ENCODE results near the gene TMEM121.
"Not testable (repeated sequence)": the region's sequence is repeated elsewhere in the genome, so short reads cannot be mapped to it uniquely, and the experiment has no call there.

TMEM121 gene

DNA sequence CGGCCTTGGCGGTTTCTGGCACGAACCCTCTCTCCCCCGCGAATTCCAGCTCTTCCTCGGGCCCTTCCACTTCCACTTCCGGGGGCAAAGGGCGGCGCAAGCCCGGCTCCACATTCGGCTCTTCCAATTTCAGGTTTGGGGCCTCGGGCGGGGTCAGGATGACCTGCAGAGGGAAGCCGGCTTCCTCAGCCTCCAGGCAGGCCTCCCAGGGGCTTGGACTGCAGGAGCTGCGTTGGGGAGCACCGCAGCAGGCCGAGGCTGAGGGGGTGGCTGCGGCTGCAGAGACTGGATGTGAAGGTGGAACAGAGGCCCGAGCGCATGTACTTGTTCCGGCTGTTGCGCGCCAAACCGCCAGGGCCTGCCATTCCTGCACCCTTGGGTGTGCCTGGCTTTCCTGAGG lies 20.7 kb downstream of the TMEM121 start:
- not testable (repeated sequence) for DNase-seq (ENCODE audit: low read depth, low spot score)

DNA sequence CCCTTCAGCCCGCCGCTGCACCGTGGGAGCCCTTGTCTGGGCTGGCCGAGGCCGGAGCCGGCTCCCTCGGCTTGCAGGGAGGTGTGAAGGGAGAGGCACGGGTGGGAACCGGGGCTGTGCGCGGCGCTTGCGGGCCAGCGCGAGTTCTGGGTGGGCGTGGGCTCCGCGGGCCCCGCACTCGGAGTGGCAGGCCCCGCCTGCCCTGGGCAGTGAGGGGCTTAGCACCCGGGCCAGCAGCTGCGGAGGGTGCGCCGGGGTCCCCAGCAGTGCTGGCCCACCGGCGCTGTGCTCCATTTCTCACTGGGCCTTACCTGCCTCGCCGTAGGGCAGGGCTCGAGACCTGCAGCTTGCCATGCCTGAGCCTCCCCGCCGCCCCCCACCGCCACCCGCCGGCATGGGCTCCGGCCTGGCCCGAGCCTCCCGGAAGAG lies 21.4 kb downstream of the TMEM121 start:
- DNase-seq (ENCODE audit: low read depth, low spot score): no peak

DNA sequence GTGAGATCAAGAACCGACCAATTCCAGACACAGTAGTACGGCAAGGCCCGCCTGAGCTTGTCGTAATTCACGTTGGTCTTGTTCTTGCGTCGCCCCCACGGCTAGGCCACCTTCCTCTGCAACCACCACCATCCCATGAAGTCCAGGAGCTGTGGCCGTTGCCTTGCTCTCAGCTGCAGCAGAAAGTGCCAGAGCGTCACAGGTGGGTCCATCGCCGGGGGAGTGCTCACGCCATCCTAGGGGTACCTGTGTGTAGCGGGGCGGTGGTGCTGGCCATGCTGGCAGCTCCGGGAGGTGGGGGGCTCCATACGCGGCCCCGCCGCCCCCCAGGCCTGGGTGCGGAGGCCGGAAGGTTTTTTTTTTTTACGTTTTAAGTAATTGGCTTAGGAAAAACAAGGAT lies 23.1 kb downstream of the TMEM121 start:
- no peak for DNase-seq (ENCODE audit: low read depth, low spot score)

DNA sequence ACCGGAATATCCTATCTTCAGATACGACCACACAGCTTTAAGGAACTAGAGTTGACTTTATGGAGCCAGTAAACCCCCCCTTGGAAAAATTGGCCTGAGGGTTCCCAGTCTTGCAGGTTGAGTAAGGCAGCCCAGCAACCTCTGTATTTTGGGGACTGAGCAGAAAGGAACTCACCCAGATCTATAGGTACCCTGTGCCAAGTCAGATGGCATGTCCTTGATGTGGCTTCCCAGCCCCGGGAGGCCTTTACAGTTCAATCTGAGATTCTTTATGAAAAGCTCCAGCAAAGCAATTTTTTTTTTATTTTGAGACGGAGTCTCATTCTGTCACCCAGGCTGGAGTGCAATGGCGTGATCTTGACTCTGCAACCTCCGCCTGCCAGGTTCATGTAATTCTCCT lies 27.6 kb downstream of the TMEM121 start:
- no peak for DNase-seq (ENCODE audit: low read depth, low spot score)

DNA sequence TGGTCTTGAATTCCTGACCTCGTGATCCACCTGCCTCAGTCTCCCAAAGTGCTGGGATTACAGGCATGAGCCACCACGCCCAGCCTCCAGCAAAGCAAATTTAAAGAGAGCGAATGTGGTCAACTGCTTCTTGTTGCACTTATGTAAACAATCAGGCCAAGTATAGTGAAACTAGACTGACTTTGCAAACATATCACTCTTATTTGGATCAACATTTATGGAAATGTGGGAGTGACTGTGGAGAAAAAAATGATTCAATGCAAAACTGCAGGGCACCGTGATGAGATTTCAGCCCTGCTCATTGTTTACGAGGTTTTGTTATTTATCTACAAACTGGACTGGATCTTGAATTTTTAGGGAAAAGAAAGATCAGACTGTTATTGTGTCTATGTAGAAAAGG lies 28.1 kb downstream of the TMEM121 start:
- no peak for DNase-seq (ENCODE audit: low read depth, low spot score)

DNA sequence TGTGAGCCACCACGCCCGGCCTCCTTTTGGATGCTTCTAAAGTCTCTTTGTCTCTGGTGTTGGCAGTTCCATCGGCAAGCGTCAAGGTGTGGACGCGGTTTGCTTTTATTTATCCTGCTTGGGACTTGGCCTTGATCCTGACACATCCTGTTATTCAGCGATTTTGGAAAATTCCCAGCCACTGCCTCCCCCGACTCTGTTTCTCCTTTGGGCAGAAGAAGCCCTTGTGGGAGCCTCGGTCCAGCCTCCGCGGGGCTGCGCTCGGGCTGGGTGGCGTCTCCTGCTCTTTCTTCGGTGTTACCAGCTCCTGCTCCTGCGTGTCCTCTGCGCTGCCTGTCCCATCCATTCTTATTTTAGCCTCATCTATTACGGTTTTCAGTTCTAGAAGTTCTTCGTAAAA lies 31.3 kb downstream of the TMEM121 start:
- not testable (repeated sequence) for DNase-seq (ENCODE audit: low read depth, low spot score)

DNA sequence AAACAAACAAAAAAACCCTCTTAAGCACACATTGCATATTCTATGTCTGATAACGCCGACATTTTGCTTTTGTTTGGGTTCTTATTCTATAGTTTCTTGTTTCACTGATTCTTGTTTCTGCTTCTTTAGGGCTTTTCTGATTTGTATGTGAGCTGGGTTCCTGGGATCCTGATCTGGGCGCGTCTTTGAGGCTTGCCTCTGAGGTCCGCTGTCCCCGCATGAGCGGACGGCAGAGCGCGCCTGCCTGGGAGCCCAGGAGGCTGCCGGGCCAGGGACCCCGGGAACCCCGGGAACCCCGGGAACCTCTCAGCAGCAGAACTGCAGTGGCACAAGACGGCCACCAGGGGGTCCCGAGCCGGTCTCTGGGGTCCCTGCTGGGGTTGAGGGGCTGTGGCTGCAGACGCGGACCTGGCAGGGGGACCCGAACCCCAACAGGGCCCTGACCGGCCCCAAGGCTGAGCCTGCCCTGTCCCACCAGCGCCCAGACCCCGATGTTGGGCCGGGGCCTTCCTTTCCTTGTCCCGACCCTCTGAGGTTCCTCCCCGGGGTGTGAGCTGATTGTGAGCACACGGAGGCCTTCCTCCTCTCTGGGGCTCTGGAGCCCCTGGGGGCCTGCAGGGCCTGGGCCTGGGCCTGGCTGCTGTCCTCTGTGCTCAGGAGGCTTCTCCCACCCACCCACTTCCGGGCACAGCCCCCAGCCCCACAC lies 32.2 kb downstream of the TMEM121 start:
- DNase-seq (ENCODE audit: low read depth, low spot score): not testable (repeated sequence)

DNA sequence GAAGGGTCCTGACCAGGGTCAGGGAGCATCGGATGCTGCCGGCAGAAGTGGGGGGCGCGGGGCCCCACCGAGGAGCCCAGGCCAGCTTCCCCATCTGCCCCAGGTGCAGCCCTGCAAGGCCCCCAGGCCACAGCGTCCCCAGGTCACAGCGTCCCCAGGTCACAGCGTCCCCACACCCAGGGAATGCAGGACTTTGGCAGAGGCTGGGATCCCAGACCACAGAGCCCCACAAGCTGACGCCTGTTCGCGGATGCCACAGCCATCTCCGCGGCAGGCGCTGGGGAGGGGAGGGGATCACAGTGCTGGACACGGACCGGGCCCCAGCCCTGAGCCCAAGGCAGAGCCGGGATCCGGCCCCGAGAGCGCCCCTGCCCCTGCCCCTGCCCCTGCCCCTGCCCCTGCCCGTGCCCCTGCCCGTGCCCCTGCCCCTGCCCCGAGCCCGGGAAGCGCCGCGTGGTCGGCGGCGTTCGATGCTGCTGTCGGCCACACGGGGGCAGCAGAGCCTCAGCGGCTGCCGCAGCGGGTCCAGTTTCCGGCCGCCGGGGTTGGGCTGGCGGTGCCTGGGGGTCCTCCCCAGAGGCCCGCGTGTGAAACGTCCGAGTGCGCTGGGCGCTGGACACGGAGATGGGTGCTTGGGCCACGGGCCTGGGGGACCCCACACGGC lies 33.1 kb downstream of the TMEM121 start:
- DNase-seq (ENCODE audit: low read depth, low spot score): not testable (repeated sequence)

DNA sequence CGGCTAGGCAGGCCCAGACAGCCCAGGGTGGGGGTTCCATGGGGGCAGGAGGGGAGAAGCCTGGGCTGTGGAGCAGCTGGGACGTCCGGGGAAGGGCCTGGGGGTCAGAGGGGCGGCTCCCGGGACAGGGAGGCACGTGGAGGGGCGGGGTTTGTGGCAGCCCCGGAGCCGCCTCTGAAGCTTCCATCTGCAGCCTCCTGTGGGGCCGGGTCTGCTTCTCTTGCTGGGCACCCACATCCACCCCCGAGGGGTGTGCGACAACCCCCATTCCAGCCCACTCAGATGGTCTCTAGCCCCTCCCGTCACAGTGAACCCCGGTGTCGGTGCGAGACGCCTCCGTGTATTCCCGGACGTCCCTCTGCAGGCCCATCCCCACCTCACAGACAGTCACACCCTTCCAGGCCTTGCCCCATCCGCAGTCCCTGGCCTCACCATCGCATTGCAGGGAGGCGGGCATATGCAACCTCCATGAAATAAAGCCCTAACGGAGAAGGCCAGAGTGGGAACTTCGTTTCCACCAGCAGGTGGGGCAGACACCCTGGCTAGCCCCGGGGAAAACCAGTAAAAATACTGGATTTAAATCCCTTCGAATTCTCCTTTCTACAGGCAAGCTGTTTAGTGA lies 33.8 kb downstream of the TMEM121 start:
- not testable (repeated sequence) for DNase-seq (ENCODE audit: low read depth, low spot score)

DNA sequence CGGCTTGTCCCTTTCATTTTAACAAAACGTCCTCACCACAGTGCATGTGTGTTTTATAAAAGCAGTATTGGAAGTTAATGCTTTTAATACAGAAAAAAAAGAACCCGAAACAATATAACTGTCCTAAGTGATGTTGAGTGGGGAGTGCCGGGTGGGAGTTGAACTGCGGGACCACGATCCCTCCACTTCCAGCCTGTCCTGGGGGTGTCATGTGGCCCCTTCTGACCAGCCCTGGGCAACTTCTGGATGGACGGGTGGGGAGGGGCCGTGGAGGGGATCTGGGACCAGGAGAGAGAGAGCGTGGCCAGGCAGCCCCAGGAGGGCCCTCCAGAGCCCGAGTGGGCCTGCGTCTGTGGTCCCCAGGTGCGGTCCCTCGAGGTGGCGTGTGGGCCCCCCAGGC lies 35.0 kb downstream of the TMEM121 start:
- not testable (repeated sequence) for DNase-seq (ENCODE audit: low read depth, low spot score)

DNA sequence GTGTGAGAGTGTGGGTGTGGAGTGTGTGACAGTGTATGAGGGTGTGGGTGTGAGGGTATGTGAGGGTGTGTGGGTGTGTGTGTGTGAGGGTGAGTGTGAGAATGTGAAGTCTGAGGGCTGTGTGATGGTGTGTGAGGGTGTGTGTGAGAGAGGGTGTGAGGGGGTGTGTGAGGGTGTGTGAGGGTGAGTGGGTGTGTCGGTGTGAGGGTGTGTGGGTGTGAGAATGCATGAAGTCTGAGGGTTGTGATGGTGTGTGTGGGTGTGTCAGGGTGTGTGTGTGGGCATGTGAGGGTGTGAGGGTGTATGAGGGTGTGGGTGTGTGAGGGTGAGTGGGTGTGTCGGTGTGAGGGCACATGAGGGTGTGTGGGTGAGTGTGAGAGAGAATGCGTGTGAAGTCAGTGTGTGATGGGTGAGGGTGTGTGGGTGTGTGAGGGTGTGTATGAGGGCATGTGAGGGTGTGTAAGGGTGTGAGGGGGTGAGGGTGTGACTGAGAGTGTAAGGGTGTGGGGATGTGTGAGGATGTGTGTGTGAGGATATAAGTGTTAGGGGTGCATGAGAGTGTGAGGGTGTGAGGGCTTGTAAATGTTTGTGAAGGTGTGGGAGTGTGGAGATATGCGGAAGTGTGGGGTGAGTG lies 36.4 kb downstream of the TMEM121 start:
- DNase-seq (ENCODE audit: low read depth, low spot score): no peak

DNA sequence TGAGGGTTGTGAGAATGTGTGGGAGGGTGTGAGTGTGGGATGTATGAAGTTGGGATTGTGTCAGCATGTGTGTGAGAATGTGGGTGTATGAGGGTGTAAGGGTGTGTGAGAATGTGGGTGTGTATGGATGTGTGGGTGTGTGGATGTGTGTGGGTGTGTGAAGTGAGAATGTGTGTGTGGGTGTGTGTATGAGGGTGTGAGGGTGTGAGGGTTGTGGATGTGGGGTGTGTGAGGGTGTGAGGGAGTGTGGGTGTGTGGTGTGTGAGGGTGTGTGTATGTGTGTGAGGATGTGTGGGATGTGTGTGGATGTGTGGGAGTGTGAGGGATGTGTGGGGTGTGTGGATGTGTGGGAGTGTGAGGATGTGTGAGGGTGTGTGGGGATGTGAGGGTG lies 37.0 kb downstream of the TMEM121 start:
- no peak for DNase-seq (ENCODE audit: low read depth, low spot score)

DNA sequence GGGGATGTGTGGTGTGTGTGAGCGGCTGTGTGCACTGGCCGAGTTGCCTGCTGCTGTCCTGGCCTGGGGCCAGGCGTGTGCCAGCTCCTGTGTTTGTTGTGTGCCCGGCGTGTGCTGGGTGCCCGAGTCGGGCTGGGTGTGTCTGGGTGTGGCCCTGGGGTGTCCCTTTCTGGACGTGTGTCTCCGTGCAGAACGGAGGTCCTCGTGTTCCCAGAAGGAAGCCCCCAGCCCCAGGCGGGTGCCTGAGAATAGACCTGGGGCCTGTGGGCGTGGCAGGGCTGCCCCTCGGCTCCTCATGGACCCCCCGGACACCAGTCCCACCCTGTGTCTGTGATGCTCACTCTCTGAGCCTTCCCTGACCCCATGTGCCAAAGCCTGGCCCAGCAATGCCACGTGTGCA lies 38.2 kb downstream of the TMEM121 start:
- not testable (repeated sequence) for DNase-seq (ENCODE audit: low read depth, low spot score)

DNA sequence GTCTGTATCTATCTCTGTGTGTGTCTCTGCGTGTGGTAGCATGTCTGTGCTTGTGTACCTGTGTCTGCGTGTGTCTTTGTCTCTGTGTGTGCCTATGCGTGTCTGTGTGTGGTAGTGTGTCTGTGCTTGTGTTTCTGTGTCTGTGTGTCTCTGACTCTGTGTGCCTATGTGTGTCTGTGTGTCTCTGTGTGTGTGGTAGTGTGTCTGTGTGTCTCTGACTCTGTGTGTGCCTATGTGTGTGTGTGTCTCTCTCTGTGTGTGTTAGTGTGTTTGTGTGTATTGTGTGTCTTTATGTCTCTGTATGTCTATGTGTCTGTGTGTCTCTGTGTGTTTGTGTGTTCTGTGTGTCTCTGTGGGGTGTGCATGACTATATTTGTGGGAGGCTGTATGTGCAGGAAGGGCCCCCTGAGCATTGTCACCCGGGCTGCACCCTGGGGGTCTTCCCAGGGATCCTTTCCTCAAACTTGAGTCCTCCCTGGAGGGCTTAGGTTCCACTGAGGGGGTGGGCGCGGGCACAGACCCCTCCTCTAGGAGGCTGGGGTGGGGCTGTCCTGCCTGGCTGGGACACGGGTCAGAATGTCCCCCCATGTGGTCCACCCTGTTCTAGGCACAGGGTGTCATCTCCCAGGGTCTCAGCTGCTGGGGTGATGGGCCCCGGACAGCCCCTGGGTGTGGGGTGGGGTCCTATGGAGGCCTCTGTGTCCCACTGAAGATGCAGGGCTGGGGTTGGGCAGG lies 39.0 kb downstream of the TMEM121 start:
- not testable (repeated sequence) for DNase-seq (ENCODE audit: low read depth, low spot score)

DNA sequence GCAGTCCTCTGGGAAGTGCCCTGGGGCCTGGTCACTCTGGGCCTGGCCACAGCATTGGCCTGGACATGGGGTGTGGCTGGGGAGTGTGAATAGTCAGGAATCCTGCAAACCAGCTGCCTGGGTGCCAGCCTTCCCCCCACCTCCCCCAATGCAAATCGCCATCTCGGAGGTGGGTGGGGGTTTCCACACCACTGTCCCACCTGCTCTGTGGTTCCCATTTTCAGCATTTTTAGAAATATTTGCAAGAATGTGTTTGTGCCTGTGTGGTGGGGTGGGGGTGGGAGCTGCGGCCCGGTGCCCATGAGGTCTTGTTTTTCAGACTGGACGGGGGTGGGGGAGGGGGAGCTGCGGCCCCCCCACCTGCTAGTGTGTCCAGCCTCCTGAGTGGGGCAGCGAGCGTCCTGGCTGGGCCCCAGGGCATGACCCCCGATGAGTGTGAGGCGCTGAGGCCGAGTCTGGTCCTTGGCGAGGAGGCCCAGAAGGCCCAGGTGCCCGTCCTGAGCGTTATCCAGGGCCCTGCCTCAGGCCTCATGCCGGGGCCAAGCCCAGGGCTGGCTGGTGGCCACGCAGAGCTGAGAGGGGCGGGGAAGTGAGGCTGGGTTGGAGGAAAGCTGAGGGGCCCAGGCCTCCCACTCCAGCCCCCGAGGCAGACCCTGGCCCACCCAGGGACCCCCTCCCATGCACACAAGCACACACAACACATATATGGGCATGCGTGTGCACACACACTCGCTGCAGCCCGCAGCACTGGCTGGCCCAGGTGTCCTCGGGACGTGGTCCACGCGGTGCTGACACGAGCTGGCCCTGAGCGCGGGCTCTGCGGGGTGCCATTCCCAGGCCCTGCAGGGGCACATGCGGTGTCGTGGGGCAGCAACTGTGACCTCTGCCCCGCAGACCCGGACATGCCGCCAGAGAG lies 40.1 kb downstream of the TMEM121 start:
- DNase-seq (ENCODE audit: low read depth, low spot score): not testable (repeated sequence)

DNA sequence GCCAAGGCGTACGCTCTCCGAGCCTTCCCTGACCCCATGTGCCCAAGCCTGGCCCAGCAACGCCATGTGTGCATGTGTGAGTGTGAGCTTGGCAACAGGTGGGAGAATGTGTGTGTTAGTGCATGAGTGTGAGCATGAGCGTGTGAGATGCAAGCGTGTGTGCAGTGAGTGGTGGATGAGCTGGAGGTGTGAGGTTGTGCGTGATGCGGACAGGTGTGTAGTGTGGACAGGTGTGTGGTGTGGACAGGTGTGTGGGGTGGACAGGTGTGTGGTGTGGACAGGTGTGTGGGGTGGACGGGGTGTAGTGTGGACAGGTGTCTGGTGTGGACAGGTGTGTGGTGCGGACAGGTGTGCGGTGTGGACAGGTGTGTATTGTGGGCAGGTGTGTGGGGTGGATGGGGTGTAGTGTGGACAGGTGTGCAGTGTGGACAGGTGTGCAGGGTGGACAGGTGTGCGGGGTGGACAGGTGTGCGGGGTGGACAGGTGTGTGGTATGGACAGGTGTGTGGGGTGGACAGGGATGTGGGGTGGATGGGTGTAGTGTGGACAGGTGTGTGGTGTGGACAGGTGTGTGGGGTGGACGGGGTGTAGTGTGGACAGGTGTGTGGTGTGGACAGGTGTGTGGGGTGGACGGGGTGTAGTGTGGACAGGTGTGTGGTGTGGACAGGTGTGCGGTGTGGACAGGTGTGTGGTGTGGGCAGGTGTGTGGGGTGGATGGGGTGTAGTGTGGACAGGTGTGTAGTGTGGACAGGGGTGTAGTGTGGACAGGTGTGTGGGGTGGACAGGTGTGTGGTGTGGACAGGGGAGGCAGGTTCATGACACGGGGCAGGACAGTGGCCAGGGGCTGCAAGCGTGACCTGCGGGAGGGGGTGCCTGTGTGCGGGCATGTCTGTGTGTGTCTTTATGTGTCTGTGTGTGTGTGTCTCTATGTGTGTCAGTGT lies 41.1 kb downstream of the TMEM121 start:
- not testable (repeated sequence) for DNase-seq (ENCODE audit: low read depth, low spot score)

DNA sequence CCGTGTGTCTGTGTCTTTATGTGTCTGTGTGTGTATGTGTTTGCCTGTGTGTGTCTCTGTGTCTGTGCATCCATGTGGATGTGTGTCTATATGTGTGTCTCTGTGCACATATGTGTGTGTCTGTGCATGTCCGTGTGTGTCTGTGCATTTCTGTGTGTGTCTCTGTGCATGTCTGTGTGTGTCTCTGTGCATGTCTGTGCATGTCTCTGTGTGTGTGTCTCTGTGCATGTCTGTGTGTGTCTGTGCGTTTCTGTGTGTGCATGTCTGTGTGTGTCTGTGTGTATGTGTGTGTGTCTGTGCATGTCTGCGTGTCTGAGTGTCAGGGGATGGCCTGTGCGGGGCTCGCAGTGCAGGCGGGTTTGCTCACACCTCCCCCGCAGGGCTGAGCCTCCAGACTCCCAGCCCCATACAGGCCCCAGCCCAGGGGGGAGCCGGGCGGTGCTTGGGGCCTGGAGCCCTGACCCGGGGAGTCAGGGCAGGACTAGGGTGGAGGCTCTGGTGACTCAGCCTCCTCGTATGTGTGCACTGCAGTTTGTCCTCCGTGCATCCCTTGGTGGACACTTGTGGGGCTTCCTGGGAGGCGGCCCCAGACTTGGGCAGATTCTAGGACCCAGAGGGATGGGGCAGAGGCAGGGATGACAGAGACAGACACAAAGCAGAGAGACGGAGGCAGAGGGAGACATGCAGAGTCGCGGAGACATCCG lies 41.9 kb downstream of the TMEM121 start:
- DNase-seq (ENCODE audit: low read depth, low spot score): not testable (repeated sequence)

DNA sequence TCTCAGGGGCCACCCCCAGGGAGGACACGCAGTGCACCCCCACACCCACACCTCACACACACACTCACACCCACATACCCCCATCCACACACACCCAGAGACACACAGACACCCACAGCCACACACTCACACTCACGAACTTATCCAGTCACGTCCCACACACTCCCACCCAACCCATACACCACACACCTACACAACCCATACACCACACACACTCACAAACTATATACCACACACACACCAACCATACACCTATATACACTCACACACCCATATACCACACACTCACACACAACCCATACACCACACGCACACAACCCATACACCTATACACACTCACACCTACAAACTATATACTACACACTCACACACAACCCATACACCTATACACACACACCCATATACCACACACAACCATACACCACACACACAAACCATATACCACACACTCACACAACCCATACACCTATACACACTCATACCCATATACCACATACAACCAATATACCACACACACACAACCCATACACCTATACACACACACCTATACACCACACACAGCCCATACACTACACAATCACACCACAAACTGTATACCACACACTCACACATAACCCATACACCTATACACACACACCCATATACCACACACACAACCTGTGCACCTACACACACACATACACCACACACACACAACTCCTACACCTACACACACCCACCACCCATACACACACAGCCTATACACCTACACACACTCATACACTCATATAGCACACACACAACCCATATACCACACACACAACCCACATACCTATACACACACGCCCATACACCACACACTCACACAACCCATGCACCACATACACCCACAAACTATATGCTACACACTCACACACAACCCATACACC lies 42.7 kb downstream of the TMEM121 start:
- no peak for DNase-seq (ENCODE audit: low read depth, low spot score)

All from iPS DF 19.7 (cell line).